Measurements from ENCODE around the gene MAGEE1. TPM values are rescaled to one million over a fixed set of nuclear protein-coding genes. Genes with fewer than 3 reads are reported as not detected.
A peak's percentile ranks its signal among the peaks of the same experiment; 100 is the strongest.

MAGEE1 gene
- total RNA-seq, 1 donor from 2014 or later = 8.5 TPM

DNA sequence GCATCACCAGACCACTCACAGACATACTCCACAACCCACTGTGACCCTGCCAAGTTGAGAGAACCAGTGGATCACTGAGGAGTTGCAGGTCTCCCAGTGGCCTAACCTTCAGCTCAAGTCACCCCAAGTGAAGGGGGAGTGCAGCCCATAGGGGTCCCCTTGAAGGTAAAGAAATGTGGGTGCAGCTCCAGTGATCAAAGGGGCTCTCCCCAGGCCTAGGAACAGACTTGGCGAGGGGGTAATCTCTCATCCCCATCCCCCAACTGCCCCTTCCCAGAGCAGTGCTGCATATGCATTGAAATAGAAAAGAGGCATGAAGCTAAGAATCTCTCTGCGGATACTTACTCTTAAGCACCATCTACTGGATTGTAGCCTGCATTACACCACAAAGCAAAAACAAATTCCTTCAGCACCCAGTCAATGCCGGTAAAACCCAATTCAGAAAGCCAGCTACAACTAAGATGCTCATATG, 27.0 kb downstream of the MAGEE1 start:
- Mint-ChIP-seq H3K27ac (ENCODE audit: unreplicated experiment) (no peak overlapping the region), H3K9me3 (peaks cover 2% of the 10 kb centered on the region), H3K27me3 (ENCODE audit: low read depth) (no peaks in the 10 kb centered on the region), H3K4me3 (no peak overlapping the region), H3K36me3 (ENCODE audit: low read depth) (peaks cover 2% of the 10 kb centered on the region), H3K4me1 (no peaks in the 10 kb centered on the region)
- DNase-seq (ENCODE audit: low read depth, low spot score) = no peak
- TF ChIP-seq, protein P1, sequence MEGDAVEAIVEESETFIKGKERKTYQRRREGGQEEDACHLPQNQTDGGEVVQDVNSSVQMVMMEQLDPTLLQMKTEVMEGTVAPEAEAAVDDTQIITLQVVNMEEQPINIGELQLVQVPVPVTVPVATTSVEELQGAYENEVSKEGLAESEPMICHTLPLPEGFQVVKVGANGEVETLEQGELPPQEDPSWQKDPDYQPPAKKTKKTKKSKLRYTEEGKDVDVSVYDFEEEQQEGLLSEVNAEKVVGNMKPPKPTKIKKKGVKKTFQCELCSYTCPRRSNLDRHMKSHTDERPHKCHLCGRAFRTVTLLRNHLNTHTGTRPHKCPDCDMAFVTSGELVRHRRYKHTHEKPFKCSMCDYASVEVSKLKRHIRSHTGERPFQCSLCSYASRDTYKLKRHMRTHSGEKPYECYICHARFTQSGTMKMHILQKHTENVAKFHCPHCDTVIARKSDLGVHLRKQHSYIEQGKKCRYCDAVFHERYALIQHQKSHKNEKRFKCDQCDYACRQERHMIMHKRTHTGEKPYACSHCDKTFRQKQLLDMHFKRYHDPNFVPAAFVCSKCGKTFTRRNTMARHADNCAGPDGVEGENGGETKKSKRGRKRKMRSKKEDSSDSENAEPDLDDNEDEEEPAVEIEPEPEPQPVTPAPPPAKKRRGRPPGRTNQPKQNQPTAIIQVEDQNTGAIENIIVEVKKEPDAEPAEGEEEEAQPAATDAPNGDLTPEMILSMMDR (conservative IDR thresholded peaks at IDR 0.05) = peak; percentile 60

DNA sequence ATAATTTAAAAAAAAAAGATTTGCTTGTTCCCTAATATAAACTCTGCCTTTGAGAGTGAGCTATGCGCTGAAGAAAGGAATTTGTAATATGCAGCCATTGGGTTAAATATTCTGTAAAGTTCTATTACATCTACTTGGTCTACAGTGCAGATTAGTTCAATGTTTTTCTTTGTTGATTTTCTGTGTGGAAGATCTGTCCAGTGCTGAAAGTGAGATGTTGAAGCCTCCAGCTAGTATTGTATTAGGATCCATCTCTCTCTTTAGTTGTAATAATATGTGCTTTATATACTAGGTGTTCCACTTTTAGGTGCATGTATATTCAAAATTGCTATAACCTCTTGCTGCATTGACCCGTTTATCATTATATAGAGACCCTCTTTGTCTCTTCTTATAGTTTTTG, 49.8 kb downstream of the MAGEE1 start:
- TF ChIP-seq, protein P1 (conservative IDR thresholded peaks at IDR 0.05) = no peak
- H3K27me3 Mint-ChIP-seq (ENCODE audit: low read depth) = peaks cover 2% of the 10 kb centered on the region
- H3K4me1 Mint-ChIP-seq = no peaks in the 10 kb centered on the region
- H3K4me3 Mint-ChIP-seq = no peak overlapping the region
- no peak overlapping the region for H3K27ac Mint-ChIP-seq (ENCODE audit: unreplicated experiment)
- peaks cover 3% of the 10 kb centered on the region for H3K36me3 Mint-ChIP-seq (ENCODE audit: low read depth)
- H3K9me3 Mint-ChIP-seq = peaks cover 15% of the 10 kb centered on the region
- DNase-seq (ENCODE audit: low read depth, low spot score) = no peak
